Calu3 (cell line): ENCODE measurements around the gene DSCAML1. TPM values are rescaled to one million over a fixed set of nuclear protein-coding genes. Genes with fewer than 3 reads are reported as not detected.

Experiments used
- BruUV-seq: library from RNA; stranded (reverse); fragments of 400-500 nt; replicated peaks from 2 replicates; lab custom pipeline; 2021; lab: Mats Ljungman, UMichigan
- CTCF ChIA-PET: fragments of 300-600 bp; sonication (Branson Sonifier 250); formaldehyde crosslinking; loops from one replicate; lab custom pipeline; 2022; ENCODE audit warnings: antibody characterized with exemption; lab: Charles Lee
- DNase-seq: peaks from one replicate; pipeline ENCODE4 v3.0.0; 2022
- H3K27ac Mint-ChIP-seq: one replicate; pipeline ENCODE4 v1.8.0; 2022; ENCODE audit warnings: mixed read lengths; ENCODE audit not compliant: unreplicated experiment
- H3K27me3 Mint-ChIP-seq: one replicate; pipeline ENCODE4 v1.8.0; 2022; ENCODE audit warnings: mixed read lengths; ENCODE audit not compliant: unreplicated experiment
- H3K36me3 Mint-ChIP-seq: one replicate; pipeline ENCODE4 v1.8.0; 2022; ENCODE audit warnings: mild to moderate bottlenecking, moderate library complexity, mixed read lengths; ENCODE audit not compliant: insufficient read depth, unreplicated experiment
- H3K4me1 Mint-ChIP-seq: one replicate; pipeline ENCODE4 v1.8.0; 2022; ENCODE audit warnings: mild to moderate bottlenecking, low read depth, mixed read lengths; ENCODE audit not compliant: unreplicated experiment
- H3K4me3 Mint-ChIP-seq: one replicate; pipeline ENCODE4 v1.8.0; 2022; ENCODE audit warnings: mild to moderate bottlenecking, low read depth, moderate library complexity, mixed read lengths; ENCODE audit not compliant: unreplicated experiment
- H3K9me3 Mint-ChIP-seq: one replicate; pipeline ENCODE4 v1.8.0; 2022; ENCODE audit warnings: low read depth, mixed read lengths; ENCODE audit not compliant: unreplicated experiment
- intact Hi-C: fragments of 100-400 bp; cut with micrococcal nuclease; formaldehyde crosslinking; loops from one replicate; pipeline ENCODE4 v1.10.0; 2022; ENCODE audit not compliant: unreplicated experiment
- total RNA-seq: library from RNA; stranded (reverse); gene quantifications from 2 replicates; pipeline ENCODE4 v1.2.3, GENCODE V29; 2022
- TF ChIP-seq, protein P1 (sequence below): fragments of 200-600 bp; IDR thresholded peaks from one replicate; pipeline ENCODE4 v1.8.0; 2022; ENCODE audit warnings: antibody characterized with exemption; ENCODE audit not compliant: unreplicated experiment

DSCAML1 gene
- total RNA-seq, 1 experiment from 2014 or later = 0.07 TPM

DNA sequence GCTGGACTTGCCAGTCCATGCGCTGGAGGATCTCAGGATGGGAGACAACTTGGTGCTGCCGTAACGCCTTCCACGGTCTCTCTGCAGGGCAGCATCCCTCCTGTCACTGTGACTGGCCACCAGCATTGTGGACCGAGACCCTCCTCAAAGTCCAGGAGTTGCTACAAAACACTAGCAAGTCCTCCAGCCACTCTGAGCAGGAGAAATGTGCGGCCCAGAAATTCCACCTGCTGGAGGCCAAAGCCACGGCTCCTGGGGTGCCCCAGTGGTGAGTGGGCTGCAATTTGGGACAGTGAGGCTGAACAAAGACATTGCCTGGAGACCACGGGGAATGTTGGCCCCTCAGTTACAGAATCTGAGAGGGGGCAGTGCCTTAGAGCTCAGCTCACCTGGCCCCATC is 6.9 kb upstream of the DSCAML1 start:
- CTCF ChIA-PET = interaction anchor here (0.8 kb wide), 1 partner anchor 378 kb away, joined by 3 read pairs; no protein-coding TSS in a partner anchor
- Mint-ChIP-seq H3K36me3 (no peaks in the 10 kb centered on the region), H3K4me1 (no peaks in the 10 kb centered on the region), H3K27ac (no peak overlapping the region), H3K4me3 (no peak overlapping the region), H3K9me3 (no peaks in the 10 kb centered on the region), H3K27me3 (peaks cover 15% of the 10 kb centered on the region)
- TF ChIP-seq, protein P1, sequence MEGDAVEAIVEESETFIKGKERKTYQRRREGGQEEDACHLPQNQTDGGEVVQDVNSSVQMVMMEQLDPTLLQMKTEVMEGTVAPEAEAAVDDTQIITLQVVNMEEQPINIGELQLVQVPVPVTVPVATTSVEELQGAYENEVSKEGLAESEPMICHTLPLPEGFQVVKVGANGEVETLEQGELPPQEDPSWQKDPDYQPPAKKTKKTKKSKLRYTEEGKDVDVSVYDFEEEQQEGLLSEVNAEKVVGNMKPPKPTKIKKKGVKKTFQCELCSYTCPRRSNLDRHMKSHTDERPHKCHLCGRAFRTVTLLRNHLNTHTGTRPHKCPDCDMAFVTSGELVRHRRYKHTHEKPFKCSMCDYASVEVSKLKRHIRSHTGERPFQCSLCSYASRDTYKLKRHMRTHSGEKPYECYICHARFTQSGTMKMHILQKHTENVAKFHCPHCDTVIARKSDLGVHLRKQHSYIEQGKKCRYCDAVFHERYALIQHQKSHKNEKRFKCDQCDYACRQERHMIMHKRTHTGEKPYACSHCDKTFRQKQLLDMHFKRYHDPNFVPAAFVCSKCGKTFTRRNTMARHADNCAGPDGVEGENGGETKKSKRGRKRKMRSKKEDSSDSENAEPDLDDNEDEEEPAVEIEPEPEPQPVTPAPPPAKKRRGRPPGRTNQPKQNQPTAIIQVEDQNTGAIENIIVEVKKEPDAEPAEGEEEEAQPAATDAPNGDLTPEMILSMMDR = no peak
- DNase-seq = no peak
- no TSS peak for BruUV-seq
- intact Hi-C loops = no loop called here

DNA sequence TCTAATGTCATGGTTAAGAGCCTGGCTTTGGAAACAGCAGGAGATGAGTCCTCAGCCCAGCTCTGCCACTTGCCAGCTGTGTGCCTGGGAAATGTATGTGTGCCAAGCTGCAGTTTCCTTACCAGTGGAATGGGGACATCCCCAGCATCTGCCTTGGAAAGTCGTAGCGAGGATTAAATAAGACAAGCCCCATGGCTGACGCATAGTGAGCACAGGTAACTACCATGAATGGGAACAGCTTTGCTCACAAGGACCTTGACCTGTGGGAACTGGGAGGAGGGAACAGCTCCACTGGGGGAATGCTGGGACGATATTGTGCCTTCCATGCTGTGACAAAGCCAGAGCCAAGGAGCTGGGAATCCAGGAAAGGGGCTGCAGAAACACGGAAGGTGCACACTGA is 2.6 kb upstream of the DSCAML1 start:
- TF ChIP-seq, protein P1 = no peak
- H3K27ac Mint-ChIP-seq = no peak overlapping the region
- H3K4me3 Mint-ChIP-seq = no peak overlapping the region
- DNase-seq = no peak
- intact Hi-C loops = no loop called here
- H3K4me1 Mint-ChIP-seq = no peaks in the 10 kb centered on the region
- no peaks in the 10 kb centered on the region for H3K9me3 Mint-ChIP-seq
- H3K27me3 Mint-ChIP-seq = peaks cover 54% of the 10 kb centered on the region
- no peaks in the 10 kb centered on the region for H3K36me3 Mint-ChIP-seq
- CTCF ChIA-PET = interaction anchor here (1.2 kb wide), 1 partner anchor 9 kb away, joined by 3 read pairs; no protein-coding TSS in a partner anchor
- no TSS peak for BruUV-seq

DNA sequence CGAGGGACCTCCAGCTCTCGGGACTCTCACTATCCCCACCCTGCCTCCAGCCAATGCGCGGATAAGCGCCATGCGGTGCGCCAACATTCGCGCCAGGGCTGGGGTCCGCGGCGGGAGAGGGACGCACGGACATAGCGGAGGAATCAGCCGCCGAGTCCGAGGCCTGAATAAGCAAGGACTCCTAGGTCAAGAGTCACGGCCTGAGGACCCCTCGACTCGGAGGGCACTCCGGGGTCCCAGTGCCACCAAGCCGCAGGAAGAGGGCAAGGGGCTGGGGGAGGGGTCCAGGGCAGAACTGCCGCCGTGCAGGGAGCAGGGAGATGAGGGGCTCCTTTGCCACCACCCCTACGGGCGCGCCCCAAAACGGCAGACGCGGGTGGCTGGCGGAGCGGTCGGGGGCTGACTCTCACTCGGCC is 552 bp downstream of the DSCAML1 start:
- TF ChIP-seq, protein P1 = no peak
- H3K9me3 Mint-ChIP-seq = no peaks in the 10 kb centered on the region
- H3K4me3 Mint-ChIP-seq = peak overlapping the region; percentile 47
- no peak overlapping the region for H3K27ac Mint-ChIP-seq
- H3K27me3 Mint-ChIP-seq = peaks cover 86% of the 10 kb centered on the region
- intact Hi-C loops = no loop called here
- no peaks in the 10 kb centered on the region for H3K36me3 Mint-ChIP-seq
- H3K4me1 Mint-ChIP-seq = no peaks in the 10 kb centered on the region
- no peak for DNase-seq
- CTCF ChIA-PET = no interaction called here
- no TSS peak for BruUV-seq

DNA sequence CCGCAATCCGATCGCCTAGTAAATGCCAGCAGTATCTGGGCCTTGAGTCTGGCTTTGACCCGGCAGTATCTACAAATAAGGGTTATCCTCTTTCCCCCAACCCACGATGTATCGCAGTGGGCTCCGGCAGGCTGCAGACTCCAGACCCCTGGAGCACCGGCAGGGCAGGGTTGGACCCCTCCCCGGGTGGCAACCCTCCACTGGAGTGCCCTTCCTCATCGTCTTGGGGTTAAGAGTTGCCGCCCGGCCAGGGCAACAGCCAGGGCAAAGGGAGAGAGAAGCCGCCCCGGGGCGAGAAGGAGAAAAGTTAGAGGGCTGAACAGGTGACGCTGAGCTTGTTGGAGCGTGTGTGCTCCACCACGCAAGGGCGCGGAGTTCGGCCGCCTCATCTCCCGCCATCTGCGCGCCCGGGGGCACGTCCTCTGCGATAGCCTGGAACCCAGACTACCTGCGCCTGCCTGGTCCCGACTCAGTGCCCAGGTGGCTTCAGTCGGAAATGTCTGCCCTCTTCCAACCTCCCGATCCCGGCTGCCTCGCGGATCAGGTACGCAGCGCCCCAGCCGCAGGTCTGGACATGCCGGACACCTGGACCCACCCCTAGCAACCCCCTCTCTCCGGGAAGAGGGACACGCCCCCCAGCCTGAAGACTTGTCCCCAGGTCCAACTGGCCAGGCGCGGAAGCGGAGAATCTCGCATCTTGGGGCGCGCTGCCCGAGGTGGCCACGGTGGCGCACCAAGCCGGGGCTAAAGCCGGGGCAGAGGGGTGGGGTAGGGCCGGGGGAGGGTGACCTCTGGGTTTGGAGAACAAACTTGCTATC is 1.2 kb downstream of the DSCAML1 start:
- peaks cover 92% of the 10 kb centered on the region for H3K27me3 Mint-ChIP-seq
- H3K27ac Mint-ChIP-seq = no peak overlapping the region
- peak overlapping the region; percentile 47 for H3K4me3 Mint-ChIP-seq
- CTCF ChIA-PET = no interaction called here
- no peaks in the 10 kb centered on the region for H3K9me3 Mint-ChIP-seq
- no peak for DNase-seq
- TF ChIP-seq, protein P1 = no peak
- no peaks in the 10 kb centered on the region for H3K4me1 Mint-ChIP-seq
- intact Hi-C loops = no loop called here
- no TSS peak for BruUV-seq
- no peaks in the 10 kb centered on the region for H3K36me3 Mint-ChIP-seq
